GM18867 (cell line): ENCODE measurements around the gene METRNL.

Experiments used
- ATAC-seq: cut with Tn5 transposase; IDR thresholded peaks from one replicate; pipeline ENCODE4 v1.9.1; 2021; ENCODE audit warnings: mild to moderate bottlenecking, moderate library complexity; ENCODE audit not compliant: unreplicated experiment

METRNL gene

GRCh38 chr17:83078378-83079351, 744 bp upstream of the METRNL start:
- ATAC-seq: no peak

- ATAC-seq: peak; percentile 11
These were observed 563 bp downstream of the METRNL start for GRCh38 chr17:83079766-83080578.

- ATAC-seq: no peak
These were observed 1.1 kb downstream of the METRNL start for GRCh38 chr17:83080579-83080857.

DNA sequence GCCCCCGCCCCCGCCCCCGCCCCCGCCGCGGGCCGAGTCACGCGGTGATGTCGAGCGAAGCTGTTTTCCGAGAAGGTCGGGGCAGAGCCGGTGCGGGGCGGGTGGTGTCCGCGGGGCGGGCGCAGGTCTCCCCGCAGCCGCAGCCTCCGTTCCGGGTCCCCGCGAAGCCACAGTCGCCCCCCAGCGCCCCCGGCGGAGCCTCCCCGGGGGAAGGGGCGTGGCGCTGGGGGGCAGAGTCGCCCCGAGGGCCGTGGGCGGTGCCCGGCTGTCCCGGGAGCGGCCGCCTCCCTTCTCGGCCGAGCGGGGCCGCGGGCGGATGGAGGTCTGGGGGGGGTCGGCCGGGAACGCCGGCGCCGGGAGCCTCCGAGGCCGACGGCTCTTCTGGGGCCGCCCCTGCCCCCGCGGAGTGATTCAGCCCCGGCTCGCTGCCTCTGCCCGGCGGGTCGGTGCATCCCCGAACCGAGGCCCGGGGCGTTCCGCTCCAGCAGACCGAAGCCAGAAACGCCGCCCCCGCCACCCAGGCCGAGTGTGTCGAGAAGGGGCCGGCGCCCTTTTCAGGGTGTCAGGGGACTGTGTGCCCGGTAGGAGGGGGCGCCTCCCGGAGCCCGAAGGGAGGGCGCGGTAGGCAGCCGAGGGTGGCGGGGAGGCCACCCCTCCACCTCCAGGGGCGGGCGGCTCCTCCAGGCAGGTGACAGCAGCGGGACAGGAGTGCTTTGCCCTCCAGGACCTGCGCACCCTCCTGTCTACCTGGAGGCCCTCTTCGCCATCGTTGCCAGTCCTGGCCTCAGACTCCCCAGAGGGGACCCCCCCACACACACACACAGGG, 1.7 kb downstream of the METRNL start:
- no peak for ATAC-seq

DNA sequence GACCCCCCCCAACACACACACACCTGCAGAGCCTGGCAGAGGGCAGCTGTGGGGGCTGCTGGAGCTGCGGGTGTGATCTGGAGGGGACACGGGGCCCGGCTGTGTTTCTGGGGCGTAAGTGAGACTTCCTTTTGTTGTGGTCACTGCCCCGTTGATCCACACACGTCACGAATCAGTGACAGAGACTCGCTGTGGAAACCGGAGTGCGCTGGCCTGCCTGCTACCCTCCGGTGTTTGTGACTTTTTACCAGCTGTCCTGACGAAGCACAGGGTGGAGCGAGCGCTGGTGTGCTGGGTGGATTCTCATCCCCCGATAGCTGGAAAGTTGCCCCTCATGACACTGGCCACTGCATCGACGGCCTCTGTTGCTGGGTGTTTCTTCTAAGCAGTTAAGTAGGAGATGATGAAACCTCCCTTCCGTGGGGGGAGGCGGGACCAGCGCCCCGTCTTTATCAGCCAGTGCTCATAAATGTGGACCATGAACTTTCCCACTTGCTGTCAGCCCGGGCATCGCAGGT, 2.3 kb downstream of the METRNL start:
- ATAC-seq: no peak

GRCh38 chr17:83082424-83082823, 3.0 kb downstream of the METRNL start:
- no peak for ATAC-seq

GRCh38 chr17:83082909-83083367, 3.5 kb downstream of the METRNL start:
- ATAC-seq: no peak

GRCh38 chr17:83083368-83084201, 4.2 kb downstream of the METRNL start:
- no peak for ATAC-seq

DNA sequence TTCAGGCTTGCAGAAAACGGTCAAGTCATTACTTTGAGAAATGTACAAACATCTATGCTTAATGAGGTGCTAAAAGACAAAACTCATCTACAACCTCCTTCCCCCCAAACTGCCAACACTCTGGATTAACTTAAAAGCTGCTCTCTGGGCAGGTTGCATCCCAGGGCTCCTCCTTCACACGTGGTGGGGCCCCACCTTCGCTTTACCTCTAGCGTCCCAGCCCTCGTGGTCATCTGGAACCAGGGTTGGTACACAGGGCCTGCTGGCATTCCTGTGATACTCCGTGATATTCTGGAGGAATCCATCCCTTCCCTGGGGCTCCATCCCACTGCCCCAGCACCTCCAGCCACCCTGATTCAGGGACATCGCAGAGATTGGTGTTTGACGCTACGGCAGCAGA, 4.8 kb downstream of the METRNL start:
- no peak for ATAC-seq

GRCh38 chr17:83084621-83085056, 5.2 kb downstream of the METRNL start:
- ATAC-seq: no peak

DNA sequence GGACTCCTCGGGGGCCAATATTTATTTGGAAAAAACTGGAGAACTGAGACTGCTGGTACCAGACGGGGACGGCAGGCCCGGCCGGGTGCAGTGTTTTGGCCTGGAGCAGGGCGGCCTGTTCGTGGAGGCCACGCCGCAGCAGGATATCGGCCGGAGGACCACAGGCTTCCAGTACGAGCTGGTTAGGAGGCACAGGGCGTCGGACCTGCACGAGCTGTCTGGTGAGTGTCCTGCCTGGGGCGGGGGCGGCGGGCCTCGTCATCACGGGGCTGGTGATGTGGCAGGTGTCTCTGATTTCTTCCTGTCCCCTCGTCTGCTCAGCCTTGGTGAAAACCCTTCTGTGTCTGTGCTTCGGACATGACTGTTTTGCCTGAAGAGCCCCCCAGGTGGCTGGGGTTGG, 5.7 kb downstream of the METRNL start:
- ATAC-seq: no peak

GRCh38 chr17:83085526-83086198, 6.3 kb downstream of the METRNL start:
- no peak for ATAC-seq

- no peak for ATAC-seq
These were observed 6.9 kb downstream of the METRNL start for GRCh38 chr17:83086199-83086880.

- ATAC-seq: no peak
These were observed 7.7 kb downstream of the METRNL start for GRCh38 chr17:83086907-83087787.

- ATAC-seq: no peak
These were observed 8.5 kb downstream of the METRNL start for GRCh38 chr17:83087788-83088360.

DNA sequence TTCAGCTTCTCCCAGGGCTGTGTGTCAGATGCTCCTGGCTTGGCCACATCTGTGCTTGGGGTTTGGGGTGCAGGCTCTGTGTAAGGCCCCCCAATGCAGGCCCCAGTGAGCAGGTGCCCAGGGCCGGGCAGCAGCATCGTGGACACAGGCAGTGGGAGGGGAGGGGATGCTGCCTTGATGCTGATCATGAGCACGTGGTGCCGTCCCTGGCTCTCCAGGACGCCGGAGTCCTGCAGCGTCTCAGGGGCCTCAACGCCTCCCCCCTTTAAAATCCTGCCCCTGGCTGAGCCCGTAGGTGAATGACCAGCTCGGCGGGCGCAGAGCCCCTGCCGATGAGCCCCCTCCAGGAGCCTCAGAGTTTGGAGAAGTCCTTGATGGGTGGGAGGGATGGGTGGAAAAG, 9.0 kb downstream of the METRNL start:
- ATAC-seq: no peak

- no peak for ATAC-seq
These were observed 9.5 kb downstream of the METRNL start for GRCh38 chr17:83088909-83089308.
